Stimulated activated CD4-positive, alpha-beta T cell treated with anti-CD3 and anti-CD28 coated beads, Interleukin-12 subunit alpha, Interleukin-12 subunit beta, amount 100 ng/mL, for 24 hours (primary cell): ENCODE measurements around the gene FAM24B.
"Not testable (repeated sequence)": the region's sequence is repeated elsewhere in the genome, so short reads cannot be mapped to it uniquely, and the experiment has no call there.

Source experiments
- DNase-seq, 2 experiments: peaks; one replicate each; pipeline ENCODE4 v3.0.0-alpha.2; 2020; ENCODE audit warnings: low read depth in 2 of 2

The FAM24B gene, protein sequence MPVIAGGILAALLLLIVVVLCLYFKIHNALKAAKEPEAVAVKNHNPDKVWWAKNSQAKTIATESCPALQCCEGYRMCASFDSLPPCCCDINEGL

DNA sequence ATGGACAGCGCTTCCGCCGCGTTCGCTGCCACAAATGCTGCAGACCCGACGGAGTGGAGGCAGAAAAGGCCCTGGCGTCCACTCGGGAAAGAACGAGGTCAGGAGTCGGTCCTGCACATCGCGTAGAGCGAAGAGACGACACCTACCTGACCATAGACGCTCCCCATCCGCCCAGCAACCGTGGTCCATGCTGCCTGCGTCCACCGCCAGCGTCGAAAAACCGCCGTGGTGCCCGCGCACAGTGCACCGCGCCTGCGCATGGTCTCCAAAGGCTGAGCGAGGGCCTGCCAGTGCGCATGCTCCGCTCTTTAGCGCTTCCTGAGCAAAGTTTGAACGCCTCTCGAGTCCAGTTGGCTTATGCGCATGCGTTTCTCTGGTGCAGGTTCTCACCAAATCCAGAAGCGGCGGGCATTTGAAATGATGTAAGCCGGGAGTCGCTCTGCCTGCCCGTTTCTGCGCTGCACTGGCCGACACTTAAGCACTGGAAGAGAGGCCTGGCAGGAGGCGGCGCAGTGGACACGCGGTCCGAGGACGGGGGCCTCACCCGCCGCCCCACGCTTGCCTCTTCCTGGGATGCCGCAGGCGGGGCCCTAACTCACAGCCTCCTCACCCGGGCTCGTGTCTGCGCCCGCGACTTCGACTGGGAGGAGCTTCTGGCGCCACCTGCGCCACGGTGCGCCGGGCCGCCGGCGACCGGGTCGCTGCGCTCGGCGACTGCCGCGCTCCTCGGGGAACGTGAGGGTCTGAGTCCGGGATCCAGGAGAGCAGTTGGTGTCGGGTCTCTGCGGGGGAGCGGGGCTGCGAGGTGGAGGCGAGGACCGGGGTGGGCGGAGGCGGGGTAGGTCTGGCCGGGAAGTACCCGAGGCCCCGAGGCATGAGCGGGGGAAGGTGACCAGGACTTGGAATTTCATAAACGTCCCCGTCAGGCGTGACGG lies at the start of gene FAM24B:
TSS of gene FAM24B (minus strand) at position 243 of the 935 bp plus-strand sequence. CDS start 29,066 bp downstream, outside the sequence.
- DNase-seq, result peak; percentile 90 to 91

DNA sequence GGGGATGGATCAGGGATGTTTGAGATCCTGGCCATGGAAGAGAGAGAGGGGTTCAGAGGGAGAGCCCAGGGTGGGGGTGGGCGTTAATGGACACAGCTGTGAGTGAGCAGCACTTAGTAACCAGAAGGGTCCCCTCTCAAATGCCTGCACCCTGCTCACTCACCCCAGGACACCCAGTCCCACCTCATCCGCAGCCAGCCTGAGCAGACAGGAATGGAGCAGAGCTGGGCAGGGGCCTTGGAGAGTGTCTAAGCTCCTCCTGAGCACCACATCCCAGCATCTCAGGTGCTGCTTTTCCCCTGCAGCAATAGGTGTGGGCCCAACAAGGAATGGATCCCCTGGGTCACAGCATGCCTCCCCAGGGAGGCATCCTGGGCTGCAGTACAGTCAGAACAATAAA lies 36.3 kb upstream of the FAM24B start:
- no peak for DNase-seq

DNA sequence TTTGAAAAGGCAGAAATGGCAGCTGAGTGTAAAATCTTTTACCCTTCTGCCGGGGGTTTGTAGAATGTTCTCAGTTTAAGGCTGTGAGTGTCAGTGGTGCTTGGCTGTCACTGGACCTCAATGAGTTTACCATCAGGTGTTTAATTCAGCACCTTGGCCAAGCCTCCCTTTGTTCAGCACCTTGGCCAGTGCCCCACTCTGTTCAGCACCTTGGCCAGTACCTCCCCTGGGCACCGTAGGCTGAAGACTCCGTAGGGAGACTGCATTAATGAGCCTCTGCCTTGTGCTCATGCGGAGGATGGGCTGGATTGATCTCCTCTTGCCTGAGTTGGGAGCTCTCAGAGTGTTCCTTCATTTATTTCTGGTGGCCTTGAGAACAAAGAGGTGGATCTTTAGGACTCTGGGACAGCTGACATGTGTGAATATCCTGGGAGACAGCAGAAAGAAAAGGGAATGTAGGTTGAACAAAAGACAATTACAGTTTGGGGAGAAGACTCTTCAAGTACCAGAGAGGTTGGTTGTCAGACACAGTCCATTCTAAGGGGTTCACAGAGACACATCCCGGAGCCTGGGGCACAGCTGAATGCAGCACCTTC lies 32.6 kb upstream of the FAM24B start:
- peak; percentile 7 to 26 for DNase-seq

DNA sequence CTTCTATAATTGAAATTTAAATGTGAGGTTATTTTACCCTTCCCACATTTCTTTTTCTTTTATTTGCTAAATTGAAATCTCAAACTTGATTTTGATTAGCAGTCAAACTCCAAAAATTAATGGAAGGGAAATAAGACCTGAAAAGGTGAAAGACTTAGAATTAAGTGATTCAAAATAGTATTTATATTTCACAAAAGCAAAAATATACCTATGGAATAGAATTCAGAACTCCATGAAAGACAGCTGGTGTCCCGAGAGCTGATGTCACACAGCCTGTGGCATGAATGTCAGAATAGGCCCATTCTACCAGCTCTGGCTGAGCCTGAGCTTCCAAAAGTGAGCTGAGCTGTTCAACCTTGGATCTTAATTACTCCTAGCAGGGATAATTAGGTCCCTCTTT lies 30.9 kb upstream of the FAM24B start, which contains the start of gene FAM24A:
TSS of gene FAM24A (plus strand) at position 301 of the 400 bp plus-strand sequence. CDS start 1,025 bp downstream, outside the sequence.
- DNase-seq, result no peak

DNA sequence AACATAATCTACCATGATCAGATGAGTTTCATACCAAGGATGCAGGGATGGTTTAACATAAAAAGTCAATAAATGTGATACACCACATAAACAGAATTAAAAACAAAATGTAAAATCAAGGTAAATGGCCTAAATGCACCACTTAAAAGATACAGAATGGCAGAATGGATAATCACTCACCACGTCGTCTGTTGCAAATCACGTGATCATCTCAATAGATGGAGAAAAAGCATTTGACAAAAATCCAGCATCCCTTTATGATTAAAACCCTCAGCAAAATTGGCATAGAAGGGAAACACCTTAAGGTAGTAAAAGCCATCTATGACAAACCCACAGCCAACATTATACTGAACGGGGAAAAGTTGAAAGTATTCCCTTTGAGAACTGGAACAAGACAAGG lies 24.5 kb upstream of the FAM24B start:
- not testable (repeated sequence) for DNase-seq

DNA sequence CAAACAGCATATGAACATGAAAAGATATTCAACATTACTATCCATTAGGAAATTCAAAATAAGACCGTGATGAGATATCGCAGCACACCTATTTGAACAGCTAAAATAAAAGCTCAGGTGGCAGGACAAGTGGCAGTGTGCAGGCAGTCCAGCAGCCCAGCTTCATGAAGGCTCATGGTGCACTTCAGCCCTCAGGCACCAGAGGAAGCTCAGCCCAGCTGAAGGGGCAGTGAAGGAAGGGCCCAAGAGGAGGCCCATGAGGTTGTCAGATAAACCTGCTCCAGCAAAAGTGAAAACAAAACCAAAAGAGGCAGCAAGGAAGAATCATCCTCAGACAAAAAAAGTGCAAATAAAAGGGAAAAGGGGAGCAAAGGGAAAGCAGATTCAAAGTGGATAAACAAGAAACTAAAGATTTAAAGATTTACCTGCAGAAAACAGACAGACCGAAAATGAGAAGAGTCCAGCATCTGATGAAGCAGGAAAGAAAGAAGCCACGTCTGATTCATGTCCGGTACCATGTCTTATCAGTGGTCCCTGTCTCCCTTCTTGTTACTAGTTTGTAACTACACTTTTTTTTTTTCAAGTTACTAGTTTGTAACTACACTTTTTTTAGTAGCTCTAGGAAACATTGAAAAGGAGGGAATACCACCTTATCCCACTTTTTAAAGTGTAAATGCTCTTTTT lies 15.0 kb upstream of the FAM24B start:
- DNase-seq, result no peak

DNA sequence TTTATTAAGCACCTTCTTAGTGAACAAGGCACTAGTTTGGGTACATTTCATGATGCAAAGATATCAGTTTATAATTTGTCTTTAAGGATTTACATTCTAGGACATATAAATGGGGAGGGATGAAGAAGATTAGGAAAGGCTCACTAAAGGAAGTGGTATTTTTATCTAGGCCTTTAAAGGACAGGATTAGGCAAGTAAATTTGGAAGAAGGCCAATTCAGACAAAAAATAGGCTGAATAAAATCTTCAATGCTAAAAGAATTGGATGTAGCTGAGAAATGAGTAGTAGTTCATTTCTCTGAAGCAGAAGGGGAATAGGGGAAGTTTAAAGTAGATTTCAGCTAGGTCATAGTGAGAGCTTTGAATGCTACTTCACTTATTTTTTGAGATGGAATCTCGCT lies 4.8 kb upstream of the FAM24B start:
- DNase-seq, result no peak

DNA sequence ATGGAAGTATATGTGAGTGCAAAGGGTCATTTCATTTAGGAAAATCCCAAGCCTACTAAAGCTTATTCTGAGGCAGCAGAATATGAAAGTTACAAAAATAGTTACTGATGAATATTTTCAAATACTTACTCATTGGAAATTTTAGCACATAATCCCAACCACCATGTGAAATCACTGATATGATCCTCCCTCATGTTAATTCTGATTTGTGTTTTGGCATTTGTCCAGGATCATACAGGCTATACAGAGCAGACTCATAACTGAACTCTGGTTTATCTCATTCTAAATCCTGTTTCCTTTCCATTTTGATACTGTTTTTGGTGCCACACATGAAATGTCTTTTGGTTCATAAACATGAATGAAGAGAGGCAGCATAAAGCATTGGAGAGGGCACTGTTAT lies 3.4 kb upstream of the FAM24B start:
- no peak for DNase-seq

DNA sequence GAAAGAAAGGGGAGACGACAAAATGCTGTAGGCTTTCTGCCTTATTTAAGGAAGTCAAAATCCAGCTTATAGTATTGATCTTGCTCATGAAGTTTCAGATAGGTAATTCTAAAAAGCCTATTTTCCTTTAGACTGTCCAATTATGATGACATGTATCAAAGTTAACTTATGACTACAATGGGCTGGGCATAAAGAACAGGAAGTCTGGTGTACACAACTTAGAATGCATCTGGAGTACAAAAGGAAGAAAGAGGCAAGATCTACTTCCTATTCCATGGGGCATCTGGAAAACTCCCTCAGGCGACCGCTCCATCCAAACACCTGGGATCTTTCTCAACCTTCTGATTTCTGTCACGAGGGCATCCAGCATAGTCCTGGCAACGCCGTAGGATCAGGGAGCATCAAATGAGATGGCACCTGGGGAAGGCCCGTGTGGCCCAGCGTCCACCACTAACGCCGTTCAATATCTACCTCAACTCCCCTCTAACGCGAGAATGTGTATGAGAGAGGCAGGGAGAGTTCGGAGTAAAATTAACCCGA lies 512 bp downstream of the FAM24B start:
- peak in 1 of 2 experiments; percentile 1 for DNase-seq

DNA sequence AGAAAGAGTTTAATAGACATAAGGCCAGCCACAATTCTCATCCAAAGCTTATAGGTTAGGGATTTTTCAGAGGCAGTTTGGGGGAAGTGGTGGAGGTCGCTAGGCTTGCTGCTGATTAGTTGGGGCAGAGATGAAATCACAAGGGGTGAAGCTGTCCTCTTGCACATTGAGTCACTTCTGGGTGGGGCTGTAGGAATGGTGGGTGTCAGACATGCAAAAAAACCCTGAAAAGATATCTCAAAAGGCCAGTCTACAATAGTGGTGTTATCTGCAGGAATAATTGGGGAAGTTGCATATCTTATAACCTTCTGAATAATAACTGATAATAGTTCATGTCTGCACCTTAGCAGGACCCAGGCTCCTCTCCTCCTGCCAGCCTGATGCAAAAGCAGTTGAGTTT lies 2.1 kb downstream of the FAM24B start:
- no peak for DNase-seq

DNA sequence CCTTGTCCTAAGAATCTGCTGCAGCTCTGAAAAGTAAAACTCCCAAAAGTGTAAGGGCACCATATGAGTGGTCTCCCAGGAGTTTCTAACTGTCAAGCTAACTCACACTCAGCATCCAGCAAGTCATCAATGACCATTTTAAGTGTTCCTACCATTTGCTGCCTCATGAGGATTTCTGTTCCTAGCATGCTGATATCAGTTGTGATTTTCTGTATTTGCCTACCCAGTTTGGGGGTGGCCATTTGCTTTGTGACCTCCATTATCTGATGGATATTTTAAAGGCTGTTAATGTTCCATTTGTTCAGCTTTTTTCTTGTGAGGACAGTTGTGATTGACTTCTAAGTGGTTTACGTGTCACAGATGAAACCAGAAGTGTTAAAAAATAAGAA lies 2.9 kb downstream of the FAM24B start:
- DNase-seq, result no peak

DNA sequence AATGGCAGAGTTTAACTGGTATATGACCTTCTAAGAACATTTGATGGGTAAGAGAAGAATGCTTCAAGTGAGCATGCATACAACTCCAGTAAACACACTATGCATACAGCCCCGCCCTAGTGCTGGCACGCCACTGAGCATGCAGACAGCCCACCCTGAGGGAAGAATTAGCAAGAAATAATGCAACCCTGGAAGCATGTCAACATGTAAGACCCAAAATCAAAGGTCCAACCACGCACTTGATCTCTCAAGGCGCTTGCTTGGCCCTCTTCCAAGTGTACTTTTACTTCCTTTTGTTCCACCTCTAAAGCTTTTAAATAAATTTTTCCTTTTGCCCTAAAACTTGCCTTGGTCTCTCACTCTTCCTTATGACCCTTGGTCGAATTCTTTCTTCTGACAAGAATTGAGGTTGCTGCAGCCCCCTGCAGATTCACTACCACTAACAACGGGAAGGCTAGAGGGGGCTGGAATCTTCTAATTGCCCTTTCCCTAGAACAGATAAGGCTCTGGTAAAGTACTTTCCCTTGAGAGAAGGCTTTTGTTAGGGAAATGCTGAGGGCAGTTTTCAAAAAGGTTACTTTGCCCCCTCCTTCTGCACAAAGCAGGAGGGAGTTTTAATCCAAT lies 3.4 kb downstream of the FAM24B start:
- no peak for DNase-seq

DNA sequence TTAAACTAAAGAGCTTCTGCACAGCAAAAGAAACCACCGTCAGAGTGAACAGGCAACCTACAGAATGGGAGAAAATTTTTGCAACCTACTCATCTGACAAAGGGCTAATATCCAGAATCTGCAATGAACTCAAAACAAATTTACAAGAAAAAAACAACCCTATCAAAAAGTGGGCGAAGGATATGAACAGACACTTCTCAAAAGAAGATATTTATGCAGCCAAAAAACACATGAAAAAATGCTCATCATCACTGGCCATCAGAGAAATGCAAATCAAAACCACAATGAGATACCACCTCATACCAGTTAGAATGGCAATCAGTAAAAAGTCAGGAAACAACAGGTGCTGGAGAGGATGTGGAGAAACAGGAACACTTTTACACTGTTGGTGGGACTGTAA lies 7.4 kb downstream of the FAM24B start:
- DNase-seq, result not testable (repeated sequence)

DNA sequence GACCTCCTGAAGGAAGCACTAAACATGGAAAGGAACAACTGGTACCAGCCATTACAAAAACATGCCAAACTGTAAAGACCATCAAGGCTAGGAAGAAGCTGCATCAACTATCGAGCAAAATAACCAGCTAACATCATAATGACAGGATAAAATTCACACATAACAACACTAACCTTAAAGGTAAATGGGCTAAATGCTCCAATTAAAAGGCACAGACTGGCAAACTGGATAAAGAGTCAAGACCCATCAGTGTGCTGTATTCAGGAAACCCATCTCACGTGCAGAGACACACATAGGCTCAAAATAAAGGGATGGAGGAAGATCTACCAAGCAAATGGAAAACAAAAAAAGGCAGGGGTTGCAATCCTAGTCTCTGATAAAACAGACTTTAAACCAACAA lies 10.6 kb downstream of the FAM24B start:
- DNase-seq, result not testable (repeated sequence)

DNA sequence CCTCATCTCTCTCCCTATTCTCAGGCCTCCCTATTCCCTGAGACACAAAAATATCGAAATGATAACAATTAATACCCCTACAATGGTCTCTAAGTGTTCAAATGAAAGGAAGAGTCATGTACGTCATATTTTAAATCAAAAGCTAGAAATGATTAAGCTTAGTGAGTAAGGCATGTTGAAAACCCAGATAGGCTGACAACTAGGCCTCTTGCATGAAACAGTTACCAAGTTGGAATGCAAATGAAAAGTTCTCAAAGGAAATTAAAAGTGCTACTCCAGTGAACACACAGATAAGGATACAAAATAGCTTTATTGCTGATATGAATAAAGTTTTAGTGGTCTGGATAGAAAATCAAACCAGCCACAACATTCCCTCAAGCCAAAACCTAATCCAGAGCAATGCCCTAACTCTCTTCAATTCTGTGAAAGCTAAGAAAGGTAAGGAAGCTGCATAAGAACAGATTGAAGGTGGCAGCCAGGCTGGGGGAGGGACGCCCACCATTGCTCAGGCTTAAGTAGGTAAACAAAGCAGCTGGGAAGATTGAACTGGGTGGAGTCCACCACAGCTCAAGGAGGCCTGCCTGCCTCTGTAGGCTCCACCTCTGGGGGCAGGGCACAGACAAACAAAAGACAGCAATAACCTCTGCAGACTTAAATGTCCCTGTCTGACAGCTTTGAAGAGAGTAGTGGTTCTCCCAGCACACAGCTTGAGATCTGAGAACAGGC lies 12.5 kb downstream of the FAM24B start:
- not testable (repeated sequence) for DNase-seq

DNA sequence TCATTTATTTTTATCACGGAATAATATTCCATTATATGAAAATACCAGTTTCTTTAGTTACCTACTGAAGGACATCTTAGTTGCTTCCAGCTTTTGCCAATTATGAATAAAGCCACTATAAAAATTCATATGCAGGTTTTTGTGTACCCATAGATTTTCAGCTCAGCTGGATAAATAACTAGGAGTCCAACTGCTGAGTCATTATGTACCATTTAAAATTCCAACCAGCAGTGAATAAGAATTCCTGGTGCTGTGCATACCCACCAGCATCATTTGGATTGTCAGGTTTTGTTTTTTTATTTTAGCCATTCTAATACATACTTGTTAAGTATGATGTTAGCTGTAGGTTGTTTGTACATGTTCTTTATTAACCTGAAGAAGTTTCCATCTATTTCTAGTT lies 14.5 kb downstream of the FAM24B start:
- DNase-seq, result no peak

DNA sequence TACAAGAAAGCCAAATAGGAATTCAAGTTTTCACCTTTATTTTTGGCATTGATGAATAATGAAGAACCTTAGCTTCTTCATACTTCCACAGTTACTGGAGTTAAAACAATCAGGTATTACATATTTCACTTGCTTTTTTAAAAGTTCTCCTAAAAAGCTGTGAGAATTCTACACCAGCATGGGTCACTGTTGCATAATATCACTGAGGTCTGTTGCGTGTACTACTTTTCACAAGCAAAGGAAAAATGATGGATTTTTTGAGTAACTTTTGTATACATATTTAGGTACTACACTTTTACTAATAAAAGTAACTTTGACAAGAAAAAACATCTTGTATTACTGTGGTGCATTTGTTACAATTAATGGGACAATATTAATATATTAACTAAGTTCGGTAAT lies 15.2 kb downstream of the FAM24B start:
- DNase-seq, result no peak

DNA sequence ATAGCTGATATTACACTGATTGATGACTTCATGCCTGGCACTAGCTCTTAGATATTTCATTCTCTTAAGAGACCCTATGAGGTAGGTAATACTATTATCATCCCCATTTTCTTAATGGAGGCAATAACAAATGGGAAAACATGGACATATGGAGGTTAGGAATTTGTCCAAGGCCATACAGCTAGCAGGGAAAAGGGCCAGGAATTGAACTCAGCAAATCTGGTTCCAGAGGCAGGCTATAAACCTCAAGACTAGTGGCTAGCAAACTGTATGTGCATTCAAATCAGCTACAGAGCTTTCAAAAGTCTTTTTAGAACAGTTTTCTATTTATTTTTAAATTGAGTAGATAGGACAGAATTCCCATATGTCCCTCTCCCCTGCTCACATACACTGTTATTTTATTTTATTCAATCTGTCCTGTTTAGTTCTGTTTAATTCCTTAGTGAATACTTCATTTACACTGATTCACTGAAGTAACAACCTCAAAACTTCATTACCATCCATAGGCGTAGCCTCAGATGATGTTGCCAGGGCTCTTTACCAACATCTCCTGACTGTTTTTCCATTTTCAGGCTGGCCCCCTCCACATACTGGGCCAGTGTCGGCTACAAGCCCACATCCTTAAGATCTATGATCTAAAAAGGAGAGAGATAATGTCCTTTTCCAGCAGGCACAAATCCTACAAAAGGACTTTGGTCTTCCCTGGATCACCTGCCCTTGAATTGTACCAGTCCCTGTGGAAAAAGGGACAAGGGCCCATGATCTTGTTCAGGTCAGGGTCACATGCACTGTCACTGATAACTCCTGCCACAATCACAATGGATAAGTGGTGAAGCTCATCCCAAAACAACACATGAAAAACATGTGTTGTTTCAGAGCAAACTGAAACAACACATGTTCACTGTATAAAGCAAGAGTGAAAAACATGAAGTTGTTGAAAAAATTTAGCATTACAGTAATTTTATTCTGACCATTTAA lies 15.9 kb downstream of the FAM24B start:
- DNase-seq, result no peak

DNA sequence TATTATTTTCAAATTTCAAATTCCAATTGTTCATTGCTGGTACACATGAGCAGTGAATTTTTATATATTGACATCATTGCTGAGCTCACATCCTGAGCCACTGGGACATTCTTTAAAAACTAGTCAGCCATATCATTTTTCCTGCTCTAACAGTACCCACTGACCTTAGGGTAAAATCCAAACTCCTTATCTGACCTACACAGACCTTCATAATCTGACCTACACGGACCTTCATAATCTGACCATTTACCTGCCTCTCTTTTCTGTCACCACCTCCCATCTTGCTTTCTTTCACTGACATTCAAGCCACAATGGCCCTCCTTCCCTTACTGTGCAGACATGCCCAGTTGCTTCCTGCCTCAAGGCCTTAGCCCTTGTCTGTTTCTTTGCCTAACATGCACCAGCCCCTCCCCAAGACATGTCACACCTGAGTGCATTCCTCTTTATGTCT lies 17.6 kb downstream of the FAM24B start:
- no peak for DNase-seq
